Sigmoid colon (tissue), 3 donors: Measurements from ENCODE around the gene ZNF467.

ENCODE experiments used
- POLR2A ChIP-seq, 2 donors: fragments of 450-650 bp; IDR thresholded peaks; one replicate each; pipeline ENCODE4 v1.6.1; 2016; ENCODE audit warnings: antibody characterized with exemption in 2 of 2, mild to moderate bottlenecking in 2 of 2, moderate library complexity in 2 of 2
- TF ChIP-seq, protein P1 (sequence below), 4 experiments: fragments of 450-650 bp in 3 of 4; fragments of 200-600 bp in 1 of 4; IDR thresholded peaks; one replicate each; pipeline ENCODE4 v1.5.1; 2016 to 2019; ENCODE audit warnings: antibody characterized with exemption in 4 of 4, mild to moderate bottlenecking in 3 of 4, moderate library complexity in 2 of 4

DNA sequence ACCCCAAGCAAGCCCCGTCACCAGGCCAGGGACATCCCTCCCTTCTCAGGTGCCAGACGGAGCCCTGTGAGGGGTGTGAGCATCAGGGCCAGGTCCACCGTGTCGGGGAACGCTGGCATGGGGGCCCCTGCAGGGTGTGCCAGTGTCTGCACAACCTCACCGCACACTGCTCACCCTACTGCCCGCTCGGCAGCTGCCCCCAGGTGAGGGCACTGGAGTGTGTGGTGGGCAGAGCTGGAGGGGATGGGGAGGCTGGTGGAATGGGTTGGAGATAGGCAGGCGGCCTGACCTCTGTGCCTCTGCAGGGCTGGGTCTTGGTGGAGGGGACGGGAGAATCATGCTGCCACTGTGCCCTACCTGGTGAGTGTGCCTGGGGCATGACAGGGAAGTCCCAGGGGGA is 19.9 kb upstream of the ZNF467 start:
- TF ChIP-seq, protein P1, sequence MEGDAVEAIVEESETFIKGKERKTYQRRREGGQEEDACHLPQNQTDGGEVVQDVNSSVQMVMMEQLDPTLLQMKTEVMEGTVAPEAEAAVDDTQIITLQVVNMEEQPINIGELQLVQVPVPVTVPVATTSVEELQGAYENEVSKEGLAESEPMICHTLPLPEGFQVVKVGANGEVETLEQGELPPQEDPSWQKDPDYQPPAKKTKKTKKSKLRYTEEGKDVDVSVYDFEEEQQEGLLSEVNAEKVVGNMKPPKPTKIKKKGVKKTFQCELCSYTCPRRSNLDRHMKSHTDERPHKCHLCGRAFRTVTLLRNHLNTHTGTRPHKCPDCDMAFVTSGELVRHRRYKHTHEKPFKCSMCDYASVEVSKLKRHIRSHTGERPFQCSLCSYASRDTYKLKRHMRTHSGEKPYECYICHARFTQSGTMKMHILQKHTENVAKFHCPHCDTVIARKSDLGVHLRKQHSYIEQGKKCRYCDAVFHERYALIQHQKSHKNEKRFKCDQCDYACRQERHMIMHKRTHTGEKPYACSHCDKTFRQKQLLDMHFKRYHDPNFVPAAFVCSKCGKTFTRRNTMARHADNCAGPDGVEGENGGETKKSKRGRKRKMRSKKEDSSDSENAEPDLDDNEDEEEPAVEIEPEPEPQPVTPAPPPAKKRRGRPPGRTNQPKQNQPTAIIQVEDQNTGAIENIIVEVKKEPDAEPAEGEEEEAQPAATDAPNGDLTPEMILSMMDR (IDR thresholded peaks at IDR 0.05): no peak
- no peak for TF ChIP-seq POLR2A (IDR thresholded peaks at IDR 0.05)
